ENCODE results near the gene KBTBD6.

The KBTBD6 gene

DNA sequence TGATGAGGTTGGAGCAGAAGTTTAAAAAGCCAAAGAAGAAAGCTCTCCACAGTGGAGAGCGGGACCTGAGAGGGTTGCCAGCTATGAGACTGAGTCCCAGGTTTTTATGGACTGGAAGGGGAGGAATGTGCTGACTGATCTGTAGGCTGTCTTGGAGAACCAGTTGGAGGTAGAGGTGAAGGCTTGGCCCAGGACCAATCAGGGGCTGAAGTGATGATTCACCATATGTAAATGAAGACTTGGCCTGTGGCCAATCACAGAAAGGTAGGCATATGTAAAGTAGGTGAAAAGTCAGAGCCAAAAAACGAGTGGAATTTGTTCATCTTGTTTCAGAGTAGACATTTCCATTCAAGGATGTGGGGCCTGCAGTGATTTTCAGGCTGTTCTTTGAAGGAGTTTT, 17.5 kb upstream of the KBTBD6 start:
- Histone ChIP-seq H3K36me3 (replicated peaks; ENCODE audit: low read depth, low read length) (peaks cover 28% of the 10 kb centered on the region), H3K4me2 (ENCODE audit: low read length) (no peak overlapping the region), H3K79me2 (ENCODE audit: low read length) (no peaks in the 10 kb centered on the region), H3K4me1 (ENCODE audit: low read length) (no peaks in the 10 kb centered on the region), H2AFZ (ENCODE audit: low read depth, low read length) (no peak overlapping the region), H3K9me3 (ENCODE audit: insufficient read depth, low read length) (peaks cover 37% of the 10 kb centered on the region), H3K4me3 (ENCODE audit: low read length) (no peak overlapping the region), H3K27me3 (ENCODE audit: low read depth, low read length) (no peaks in the 10 kb centered on the region), H4K20me1 (ENCODE audit: insufficient read depth, low read length) (no peaks in the 10 kb centered on the region), H3K9ac (ENCODE audit: low read length) (no peak overlapping the region), H3K27ac (ENCODE audit: low read length) (no peak overlapping the region)
- TF ChIP-seq, protein P1, sequence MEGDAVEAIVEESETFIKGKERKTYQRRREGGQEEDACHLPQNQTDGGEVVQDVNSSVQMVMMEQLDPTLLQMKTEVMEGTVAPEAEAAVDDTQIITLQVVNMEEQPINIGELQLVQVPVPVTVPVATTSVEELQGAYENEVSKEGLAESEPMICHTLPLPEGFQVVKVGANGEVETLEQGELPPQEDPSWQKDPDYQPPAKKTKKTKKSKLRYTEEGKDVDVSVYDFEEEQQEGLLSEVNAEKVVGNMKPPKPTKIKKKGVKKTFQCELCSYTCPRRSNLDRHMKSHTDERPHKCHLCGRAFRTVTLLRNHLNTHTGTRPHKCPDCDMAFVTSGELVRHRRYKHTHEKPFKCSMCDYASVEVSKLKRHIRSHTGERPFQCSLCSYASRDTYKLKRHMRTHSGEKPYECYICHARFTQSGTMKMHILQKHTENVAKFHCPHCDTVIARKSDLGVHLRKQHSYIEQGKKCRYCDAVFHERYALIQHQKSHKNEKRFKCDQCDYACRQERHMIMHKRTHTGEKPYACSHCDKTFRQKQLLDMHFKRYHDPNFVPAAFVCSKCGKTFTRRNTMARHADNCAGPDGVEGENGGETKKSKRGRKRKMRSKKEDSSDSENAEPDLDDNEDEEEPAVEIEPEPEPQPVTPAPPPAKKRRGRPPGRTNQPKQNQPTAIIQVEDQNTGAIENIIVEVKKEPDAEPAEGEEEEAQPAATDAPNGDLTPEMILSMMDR (IDR thresholded peaks at IDR 0.05; ENCODE audit: low read depth, low read length) = no peak
- no peak for TF ChIP-seq EZH2phosphoT487 (IDR thresholded peaks at IDR 0.05; ENCODE audit: low read depth)

DNA sequence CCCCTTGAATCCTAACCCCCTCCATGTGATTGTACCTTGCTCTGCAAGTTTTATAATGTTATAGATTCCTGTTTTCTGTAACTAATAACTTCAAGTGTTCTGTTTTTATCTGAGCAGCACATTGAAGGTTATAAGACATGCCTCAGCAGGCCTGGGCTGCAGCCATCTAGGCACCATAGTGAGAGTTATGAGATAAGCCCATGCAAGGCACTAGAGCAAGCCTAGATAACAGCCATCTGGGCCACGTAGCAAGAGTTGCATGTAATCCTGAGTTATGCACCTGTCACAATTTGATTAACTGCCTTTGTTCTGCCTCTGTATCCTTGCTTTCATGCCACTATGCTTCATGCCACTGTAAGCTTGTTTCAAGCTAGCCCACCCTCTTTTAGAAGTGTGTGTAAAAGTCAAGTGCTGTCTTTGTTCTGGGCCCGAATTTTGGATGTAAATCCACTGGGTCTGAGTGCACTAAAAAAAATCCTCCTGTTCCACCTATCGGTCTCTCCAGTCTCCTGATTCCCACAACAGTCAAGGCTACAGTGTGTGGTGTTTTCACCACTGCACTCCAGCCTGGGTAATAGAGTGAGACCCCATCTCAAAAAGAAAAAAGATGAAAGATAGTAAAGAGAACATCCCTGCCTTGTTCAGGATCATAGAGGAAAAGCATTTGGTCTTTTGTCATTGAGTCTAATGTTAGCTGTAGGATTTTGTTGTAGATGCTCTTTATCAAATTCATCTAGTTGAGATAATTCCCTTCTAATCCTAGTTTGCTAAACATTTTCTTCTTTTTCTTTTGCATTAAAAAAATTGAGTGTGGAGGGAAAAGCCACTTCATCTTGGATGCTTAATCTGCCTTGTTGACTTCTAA, 16.0 kb upstream of the KBTBD6 start:
- Histone ChIP-seq H2AFZ (ENCODE audit: low read depth, low read length) (no peak overlapping the region), H3K9me3 (ENCODE audit: insufficient read depth, low read length) (peaks cover 37% of the 10 kb centered on the region), H4K20me1 (ENCODE audit: insufficient read depth, low read length) (no peaks in the 10 kb centered on the region), H3K4me3 (ENCODE audit: low read length) (no peak overlapping the region), H3K79me2 (ENCODE audit: low read length) (no peaks in the 10 kb centered on the region), H3K27me3 (ENCODE audit: low read depth, low read length) (no peaks in the 10 kb centered on the region), H3K36me3 (replicated peaks; ENCODE audit: low read depth, low read length) (peaks cover 28% of the 10 kb centered on the region), H3K9ac (ENCODE audit: low read length) (no peak overlapping the region), H3K27ac (ENCODE audit: low read length) (no peak overlapping the region), H3K4me1 (ENCODE audit: low read length) (no peaks in the 10 kb centered on the region), H3K4me2 (ENCODE audit: low read length) (no peak overlapping the region)
- TF ChIP-seq EZH2phosphoT487 (IDR thresholded peaks at IDR 0.05; ENCODE audit: low read depth) = no peak
- TF ChIP-seq, protein P1 (IDR thresholded peaks at IDR 0.05; ENCODE audit: low read depth, low read length) = no peak

DNA sequence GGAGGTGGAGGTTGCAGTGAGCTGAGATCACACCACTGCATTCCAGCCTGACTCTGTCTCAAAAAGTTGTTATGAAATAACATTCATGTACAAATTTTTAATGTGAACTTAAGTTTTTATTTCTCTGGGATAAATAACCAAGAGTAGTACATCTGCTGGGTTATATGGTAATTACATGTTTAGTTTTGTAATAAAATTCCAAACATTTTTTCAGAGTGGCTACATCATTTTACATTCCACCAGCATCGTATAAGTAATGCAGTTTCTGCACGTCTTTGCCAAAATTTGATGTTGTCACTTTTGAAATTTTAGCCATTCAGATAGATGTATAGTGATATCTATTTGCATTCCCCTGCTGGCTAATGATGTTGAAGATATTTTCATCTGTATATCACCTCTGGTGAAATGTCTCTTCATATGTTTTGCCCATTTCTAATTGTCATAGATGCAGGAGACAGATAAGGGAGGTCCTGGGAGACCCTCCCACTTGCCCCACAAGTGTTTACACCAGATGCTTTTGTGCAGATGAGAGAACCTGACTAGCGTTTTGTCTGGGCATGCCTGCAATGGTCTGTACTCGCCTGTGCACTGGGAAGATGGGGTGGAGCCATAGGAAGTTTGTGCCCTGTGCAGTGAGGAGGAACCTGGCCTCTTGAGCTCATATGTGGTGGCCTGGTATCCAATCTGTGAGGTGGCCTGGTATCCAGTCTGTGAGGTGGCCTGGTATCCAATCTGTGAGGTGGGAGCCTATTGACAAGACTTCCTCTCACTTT, 12.7 kb upstream of the KBTBD6 start:
- Histone ChIP-seq H3K4me2 (ENCODE audit: low read length) (no peak overlapping the region), H3K36me3 (replicated peaks; ENCODE audit: low read depth, low read length) (peaks cover 15% of the 10 kb centered on the region), H4K20me1 (ENCODE audit: insufficient read depth, low read length) (no peaks in the 10 kb centered on the region), H3K4me3 (ENCODE audit: low read length) (no peak overlapping the region), H3K4me1 (ENCODE audit: low read length) (no peaks in the 10 kb centered on the region), H2AFZ (ENCODE audit: low read depth, low read length) (no peak overlapping the region), H3K79me2 (ENCODE audit: low read length) (no peaks in the 10 kb centered on the region), H3K27me3 (ENCODE audit: low read depth, low read length) (no peaks in the 10 kb centered on the region), H3K27ac (ENCODE audit: low read length) (no peak overlapping the region), H3K9ac (ENCODE audit: low read length) (no peak overlapping the region), H3K9me3 (ENCODE audit: insufficient read depth, low read length) (peaks cover 17% of the 10 kb centered on the region)
- TF ChIP-seq, protein P1 (IDR thresholded peaks at IDR 0.05; ENCODE audit: low read depth, low read length) = no peak
- no peak for TF ChIP-seq EZH2phosphoT487 (IDR thresholded peaks at IDR 0.05; ENCODE audit: low read depth)

DNA sequence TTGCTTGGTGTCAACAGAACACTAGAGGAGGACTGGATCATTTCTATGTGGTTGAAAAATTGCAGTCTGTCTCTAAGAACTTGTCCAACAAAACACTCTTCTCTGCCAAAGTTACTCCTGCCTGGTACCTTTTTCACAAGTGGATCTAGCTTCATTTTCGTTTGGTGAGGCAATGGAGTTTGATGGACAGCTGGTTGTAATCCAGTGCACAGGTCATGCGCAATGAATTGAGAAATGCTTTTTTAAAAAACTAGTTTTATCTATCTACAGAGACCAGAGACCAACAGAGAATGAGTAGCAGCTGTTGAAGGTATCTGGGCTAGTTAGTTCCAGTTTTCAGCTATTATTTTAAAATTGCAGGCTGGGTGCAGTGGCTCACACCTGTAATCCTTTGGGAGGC, 12.0 kb upstream of the KBTBD6 start:
- Histone ChIP-seq H3K4me3 (ENCODE audit: low read length) (no peak overlapping the region), H4K20me1 (ENCODE audit: insufficient read depth, low read length) (no peaks in the 10 kb centered on the region), H3K4me2 (ENCODE audit: low read length) (no peak overlapping the region), H3K4me1 (ENCODE audit: low read length) (peaks cover 1% of the 10 kb centered on the region; the same call in 1 of the 2 replicates), H3K9ac (ENCODE audit: low read length) (no peak overlapping the region), H3K27me3 (ENCODE audit: low read depth, low read length) (no peaks in the 10 kb centered on the region), H3K79me2 (ENCODE audit: low read length) (no peaks in the 10 kb centered on the region), H3K9me3 (ENCODE audit: insufficient read depth, low read length) (peaks cover 10% of the 10 kb centered on the region; the same call in 1 of the 2 replicates), H2AFZ (ENCODE audit: low read depth, low read length) (no peak overlapping the region), H3K27ac (ENCODE audit: low read length) (no peak overlapping the region), H3K36me3 (replicated peaks; ENCODE audit: low read depth, low read length) (peaks cover 8% of the 10 kb centered on the region)
- TF ChIP-seq EZH2phosphoT487 (IDR thresholded peaks at IDR 0.05; ENCODE audit: low read depth) = no peak
- TF ChIP-seq, protein P1 (IDR thresholded peaks at IDR 0.05; ENCODE audit: low read depth, low read length) = no peak

Measured in OCI-LY3 (cell line).